Islet of Langerhans (tissue), 1 donor: ENCODE data around the gene FOXL1.

Experiments used
- FAIRE-seq: peaks from one replicate; lab custom pipeline; 2011; peaks lifted over from hg19 to GRCh38; lab: Jason Lieb, UNC

FOXL1 gene

GRCh38 chr16:86578061-86578599 lies at the start of gene FOXL1:
TSS of gene FOXL1 (plus strand) at chr16:86578549. CDS start at chr16:86578724, 175 bp downstream.
- no peak for FAIRE-seq

GRCh38 chr16:86529160-86529559 lies 49.2 kb upstream of the FOXL1 start:
- FAIRE-seq, result no peak

GRCh38 chr16:86530251-86531190 lies 47.8 kb upstream of the FOXL1 start:
- no peak for FAIRE-seq

GRCh38 chr16:86531191-86531545 lies 47.2 kb upstream of the FOXL1 start:
- no peak for FAIRE-seq

GRCh38 chr16:86531641-86532525 lies 46.5 kb upstream of the FOXL1 start:
- no peak for FAIRE-seq

- no peak for FAIRE-seq
Measured at GRCh38 chr16:86532526-86532815, 45.9 kb upstream of the FOXL1 start.

- no peak for FAIRE-seq
Measured at GRCh38 chr16:86533076-86533475, 45.3 kb upstream of the FOXL1 start.

- FAIRE-seq, result no peak
Measured at GRCh38 chr16:86533767-86534351, 44.5 kb upstream of the FOXL1 start.

GRCh38 chr16:86534779-86535615 lies 43.4 kb upstream of the FOXL1 start:
- no peak for FAIRE-seq

GRCh38 chr16:86536621-86537020 lies 41.7 kb upstream of the FOXL1 start:
- FAIRE-seq, result no peak

GRCh38 chr16:86537486-86537885 lies 40.9 kb upstream of the FOXL1 start:
- no peak for FAIRE-seq

- no peak for FAIRE-seq
Measured at GRCh38 chr16:86538196-86538780, 40.1 kb upstream of the FOXL1 start.

GRCh38 chr16:86540894-86541293 lies 37.5 kb upstream of the FOXL1 start:
- FAIRE-seq, result no peak

GRCh38 chr16:86541560-86541959 lies 36.8 kb upstream of the FOXL1 start:
- no peak for FAIRE-seq

- no peak for FAIRE-seq
Measured at GRCh38 chr16:86542756-86543750, 35.3 kb upstream of the FOXL1 start.

- no peak for FAIRE-seq
Measured at GRCh38 chr16:86545481-86545880, 32.9 kb upstream of the FOXL1 start.

GRCh38 chr16:86545954-86546637 lies 32.3 kb upstream of the FOXL1 start:
- no peak for FAIRE-seq

- FAIRE-seq, result no peak
Measured at GRCh38 chr16:86546638-86547013, 31.7 kb upstream of the FOXL1 start.

- FAIRE-seq, result no peak
Measured at GRCh38 chr16:86547286-86547685, 31.1 kb upstream of the FOXL1 start.
